ENCODE results near the gene WNK2.

DNA sequence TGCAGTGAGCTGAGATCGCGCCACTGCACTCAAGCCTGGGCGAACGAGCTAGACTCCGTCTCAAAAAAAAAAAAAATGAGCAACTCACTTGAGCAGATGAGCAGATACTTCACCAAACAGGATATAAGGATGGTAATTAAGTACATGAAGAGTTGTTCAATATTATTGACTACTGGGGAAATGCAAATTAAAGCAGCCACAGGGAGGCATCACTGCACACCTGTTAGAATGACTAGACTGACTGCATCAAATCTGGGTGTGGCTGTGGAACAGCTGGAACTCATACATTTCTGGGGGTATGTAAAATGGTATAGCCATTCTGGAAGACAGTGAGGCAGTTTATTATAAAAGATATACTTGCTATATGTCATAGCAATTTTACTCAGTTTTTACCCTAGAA, 93.0 kb downstream of the WNK2 start:
- TF ChIP-seq, protein P1, sequence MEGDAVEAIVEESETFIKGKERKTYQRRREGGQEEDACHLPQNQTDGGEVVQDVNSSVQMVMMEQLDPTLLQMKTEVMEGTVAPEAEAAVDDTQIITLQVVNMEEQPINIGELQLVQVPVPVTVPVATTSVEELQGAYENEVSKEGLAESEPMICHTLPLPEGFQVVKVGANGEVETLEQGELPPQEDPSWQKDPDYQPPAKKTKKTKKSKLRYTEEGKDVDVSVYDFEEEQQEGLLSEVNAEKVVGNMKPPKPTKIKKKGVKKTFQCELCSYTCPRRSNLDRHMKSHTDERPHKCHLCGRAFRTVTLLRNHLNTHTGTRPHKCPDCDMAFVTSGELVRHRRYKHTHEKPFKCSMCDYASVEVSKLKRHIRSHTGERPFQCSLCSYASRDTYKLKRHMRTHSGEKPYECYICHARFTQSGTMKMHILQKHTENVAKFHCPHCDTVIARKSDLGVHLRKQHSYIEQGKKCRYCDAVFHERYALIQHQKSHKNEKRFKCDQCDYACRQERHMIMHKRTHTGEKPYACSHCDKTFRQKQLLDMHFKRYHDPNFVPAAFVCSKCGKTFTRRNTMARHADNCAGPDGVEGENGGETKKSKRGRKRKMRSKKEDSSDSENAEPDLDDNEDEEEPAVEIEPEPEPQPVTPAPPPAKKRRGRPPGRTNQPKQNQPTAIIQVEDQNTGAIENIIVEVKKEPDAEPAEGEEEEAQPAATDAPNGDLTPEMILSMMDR (conservative IDR thresholded peaks at IDR 0.05 in 1 of 2, IDR thresholded peaks at IDR 0.05 in 1 of 2; ENCODE audit: extremely low read depth in 1 of 2, insufficient read depth in 1 of 2, low read depth in 1 of 2, low read length in 2 of 2) = peak; percentile 2 to 20
- no peak for TF ChIP-seq EZH2 (IDR thresholded peaks at IDR 0.05; ENCODE audit: borderline replicate concordance, low read length)

All from mammary epithelial cell (primary cell).